ENCODE measurements around the gene CDH5.

The CDH5 gene

DNA sequence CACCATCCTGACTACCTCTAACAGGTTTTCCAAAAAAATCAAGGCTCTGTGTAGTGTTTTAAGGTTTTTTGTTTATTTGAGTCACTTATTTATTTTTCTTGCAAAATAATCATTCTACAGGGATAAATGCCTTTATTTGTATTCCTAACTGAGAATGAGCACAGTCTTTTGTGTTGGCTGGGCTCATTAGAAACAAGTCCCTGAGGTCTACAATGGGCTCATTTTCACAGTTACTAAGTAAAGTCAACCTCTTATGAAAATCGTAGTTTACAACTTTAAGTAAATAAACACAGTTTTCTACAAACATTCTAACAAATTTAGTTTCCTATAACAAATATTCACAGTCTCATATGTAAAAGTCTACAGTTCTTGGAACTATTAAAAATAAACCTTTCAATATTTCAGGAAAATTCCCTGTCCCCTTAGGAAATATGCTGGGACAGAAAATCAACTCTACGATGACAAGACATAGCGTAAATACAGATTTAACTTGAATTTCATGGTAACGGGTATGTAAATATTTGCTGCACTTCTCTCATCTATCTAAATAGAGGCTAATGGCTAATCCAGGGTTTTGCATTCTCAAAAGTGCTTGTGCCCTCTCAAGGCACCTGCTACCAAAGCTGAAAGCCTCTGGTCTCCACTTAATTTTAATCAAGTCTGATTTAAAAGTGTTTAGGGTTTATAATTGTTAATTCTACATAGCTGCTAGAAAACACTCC lies 31.5 kb upstream of the CDH5 start:
- H3K9ac ChIP-seq (ENCODE audit: low read length), result no peak overlapping the region
- H2BK120ac ChIP-seq (ENCODE audit: low read depth, low read length), result no peak overlapping the region
- H3K36me3 ChIP-seq (ENCODE audit: control insufficient read depth, insufficient read depth, low read length), result no peaks in the 10 kb centered on the region
- H4K5ac ChIP-seq (ENCODE audit: low read length), result no peak overlapping the region
- H3K27ac ChIP-seq (ENCODE audit: low read depth, low read length), result no peak overlapping the region
- WGBS (ENCODE audit: extremely low coverage, insufficient coverage, low lambda C conversion rate), result no CpG with 5 or more reads among the region's 4 CpGs
- H4K8ac ChIP-seq (ENCODE audit: low read depth, low read length), result no peak overlapping the region
- H3K23ac ChIP-seq (ENCODE audit: low read length), result no peak overlapping the region
- H3K4me3 ChIP-seq (ENCODE audit: low read length), result no peak overlapping the region
- no peak overlapping the region for H3K4me2 ChIP-seq (ENCODE audit: low read length)
- H3K79me1 ChIP-seq (ENCODE audit: low read length), result no peaks in the 10 kb centered on the region
- H2BK15ac ChIP-seq (replicated peaks; ENCODE audit: low read depth), result no peak overlapping the region
- H3K79me2 ChIP-seq (ENCODE audit: control insufficient read depth, insufficient read depth, low read length), result no peaks in the 10 kb centered on the region
- H3K18ac ChIP-seq (ENCODE audit: low read length), result no peak overlapping the region
- no peaks in the 10 kb centered on the region for H3K27me3 ChIP-seq (ENCODE audit: insufficient read depth, low read length, poor library complexity)
- H2AK5ac ChIP-seq (ENCODE audit: low read length), result no peak overlapping the region
- H3K56ac ChIP-seq (ENCODE audit: low read length), result no peak overlapping the region
- H3K4ac ChIP-seq (ENCODE audit: low read depth, low read length), result no peak overlapping the region
- no peak for DNase-seq
- H2BK5ac ChIP-seq (ENCODE audit: low read length), result no peak overlapping the region
- H3K4me1 ChIP-seq (ENCODE audit: control insufficient read depth, low read depth, low read length), result no peaks in the 10 kb centered on the region

- no peak overlapping the region for H3K4ac ChIP-seq (ENCODE audit: low read depth, low read length)
- no peak overlapping the region for H3K27ac ChIP-seq (ENCODE audit: low read depth, low read length)
- H3K23ac ChIP-seq (ENCODE audit: low read length), result no peak overlapping the region
- H3K4me1 ChIP-seq (ENCODE audit: control insufficient read depth, low read depth, low read length), result no peaks in the 10 kb centered on the region
- no peak overlapping the region for H4K5ac ChIP-seq (ENCODE audit: low read length)
- no CpG with 5 or more reads among the region's 8 CpGs for WGBS (ENCODE audit: extremely low coverage, insufficient coverage, low lambda C conversion rate)
- no peaks in the 10 kb centered on the region for H3K27me3 ChIP-seq (ENCODE audit: insufficient read depth, low read length, poor library complexity)
- H4K8ac ChIP-seq (ENCODE audit: low read depth, low read length), result no peak overlapping the region
- no peak overlapping the region for H3K56ac ChIP-seq (ENCODE audit: low read length)
- H3K79me2 ChIP-seq (ENCODE audit: control insufficient read depth, insufficient read depth, low read length), result no peaks in the 10 kb centered on the region
- H2AK5ac ChIP-seq (ENCODE audit: low read length), result no peak overlapping the region
- H3K79me1 ChIP-seq (ENCODE audit: low read length), result no peaks in the 10 kb centered on the region
- no peak for DNase-seq
- H3K4me2 ChIP-seq (ENCODE audit: low read length), result no peak overlapping the region
- no peak overlapping the region for H2BK120ac ChIP-seq (ENCODE audit: low read depth, low read length)
- no peak overlapping the region for H3K18ac ChIP-seq (ENCODE audit: low read length)
- no peak overlapping the region for H2BK5ac ChIP-seq (ENCODE audit: low read length)
- H3K36me3 ChIP-seq (ENCODE audit: control insufficient read depth, insufficient read depth, low read length), result no peaks in the 10 kb centered on the region
- H3K4me3 ChIP-seq (ENCODE audit: low read length), result no peak overlapping the region
- no peak overlapping the region for H3K9ac ChIP-seq (ENCODE audit: low read length)
- no peak overlapping the region for H2BK15ac ChIP-seq (replicated peaks; ENCODE audit: low read depth)
Observed at GRCh38 chr16:66335704-66336329, 30.7 kb upstream of the CDH5 start.

DNA sequence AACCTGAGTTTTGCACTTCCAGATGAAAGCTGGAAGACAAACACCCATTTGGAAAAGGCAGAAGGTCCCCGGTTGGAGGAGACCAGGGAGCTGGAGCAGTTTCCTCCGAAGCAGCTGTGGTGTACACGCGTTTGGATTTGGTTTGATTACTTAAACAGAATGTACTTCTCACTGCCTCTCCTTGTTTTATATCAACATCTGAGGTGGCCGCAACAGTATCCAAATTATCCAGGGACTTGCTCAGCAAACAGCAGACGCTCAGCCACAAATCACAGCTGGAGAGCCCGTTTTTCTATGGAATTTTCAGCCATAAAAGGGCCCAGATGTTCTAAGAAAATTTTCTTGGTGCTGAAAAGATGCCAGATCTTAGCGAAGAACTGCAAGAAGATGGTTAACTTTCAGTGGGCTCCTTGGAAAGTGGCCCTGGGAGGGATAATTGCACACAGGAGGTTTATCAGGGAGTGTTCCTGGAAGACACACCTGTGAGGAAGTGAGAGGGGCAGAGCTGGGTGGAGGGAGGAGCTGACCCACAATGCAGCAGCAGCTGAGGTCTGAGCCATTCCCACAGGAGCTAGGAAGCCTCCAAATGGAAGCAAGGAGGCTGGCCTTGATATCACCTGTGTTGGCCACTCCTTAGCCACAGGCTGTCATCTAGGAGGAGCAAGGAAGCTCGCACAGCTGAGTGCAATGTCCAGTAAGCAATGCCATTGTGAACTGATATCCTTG lies 28.9 kb upstream of the CDH5 start:
- Histone ChIP-seq H2BK15ac (replicated peaks; ENCODE audit: low read depth) (no peak overlapping the region), H2BK120ac (ENCODE audit: low read depth, low read length) (no peak overlapping the region), H3K27me3 (ENCODE audit: insufficient read depth, low read length, poor library complexity) (no peaks in the 10 kb centered on the region), H4K5ac (ENCODE audit: low read length) (no peak overlapping the region), H3K79me1 (ENCODE audit: low read length) (no peaks in the 10 kb centered on the region), H3K4ac (ENCODE audit: low read depth, low read length) (no peak overlapping the region), H3K36me3 (ENCODE audit: control insufficient read depth, insufficient read depth, low read length) (no peaks in the 10 kb centered on the region), H3K23ac (ENCODE audit: low read length) (no peak overlapping the region), H3K4me2 (ENCODE audit: low read length) (no peak overlapping the region), H3K56ac (ENCODE audit: low read length) (no peak overlapping the region), H3K79me2 (ENCODE audit: control insufficient read depth, insufficient read depth, low read length) (no peaks in the 10 kb centered on the region), H2BK5ac (ENCODE audit: low read length) (no peak overlapping the region), H4K8ac (ENCODE audit: low read depth, low read length) (no peak overlapping the region), H3K4me1 (ENCODE audit: control insufficient read depth, low read depth, low read length) (no peaks in the 10 kb centered on the region), H3K18ac (ENCODE audit: low read length) (no peak overlapping the region), H3K27ac (ENCODE audit: low read depth, low read length) (no peak overlapping the region), H3K9ac (ENCODE audit: low read length) (no peak overlapping the region), H2AK5ac (ENCODE audit: low read length) (no peak overlapping the region), H3K4me3 (ENCODE audit: low read length) (no peak overlapping the region)
- no CpG with 5 or more reads among the region's 9 CpGs for WGBS (ENCODE audit: extremely low coverage, insufficient coverage, low lambda C conversion rate)
- no peak for DNase-seq

- H2BK15ac ChIP-seq (replicated peaks; ENCODE audit: low read depth), result no peak overlapping the region
- peak; percentile 64 for DNase-seq
- H3K56ac ChIP-seq (ENCODE audit: low read length), result no peak overlapping the region
- H3K4ac ChIP-seq (ENCODE audit: low read depth, low read length), result no peak overlapping the region
- no peak overlapping the region for H3K27ac ChIP-seq (ENCODE audit: low read depth, low read length)
- H3K79me1 ChIP-seq (ENCODE audit: low read length), result no peaks in the 10 kb centered on the region
- no peak overlapping the region for H3K4me3 ChIP-seq (ENCODE audit: low read length)
- H3K18ac ChIP-seq (ENCODE audit: low read length), result no peak overlapping the region
- no peak overlapping the region for H2BK120ac ChIP-seq (ENCODE audit: low read depth, low read length)
- no peaks in the 10 kb centered on the region for H3K27me3 ChIP-seq (ENCODE audit: insufficient read depth, low read length, poor library complexity)
- no peak overlapping the region for H3K4me2 ChIP-seq (ENCODE audit: low read length)
- H3K9ac ChIP-seq (ENCODE audit: low read length), result no peak overlapping the region
- no peak overlapping the region for H4K5ac ChIP-seq (ENCODE audit: low read length)
- WGBS (ENCODE audit: extremely low coverage, insufficient coverage, low lambda C conversion rate), result no CpG with 5 or more reads among the region's 9 CpGs
- no peak overlapping the region for H3K23ac ChIP-seq (ENCODE audit: low read length)
- H3K36me3 ChIP-seq (ENCODE audit: control insufficient read depth, insufficient read depth, low read length), result no peaks in the 10 kb centered on the region
- H3K79me2 ChIP-seq (ENCODE audit: control insufficient read depth, insufficient read depth, low read length), result no peaks in the 10 kb centered on the region
- no peak overlapping the region for H2AK5ac ChIP-seq (ENCODE audit: low read length)
- H2BK5ac ChIP-seq (ENCODE audit: low read length), result no peak overlapping the region
- H4K8ac ChIP-seq (ENCODE audit: low read depth, low read length), result no peak overlapping the region
- no peaks in the 10 kb centered on the region for H3K4me1 ChIP-seq (ENCODE audit: control insufficient read depth, low read depth, low read length)
Observed at GRCh38 chr16:66342294-66342900, 24.1 kb upstream of the CDH5 start.

DNA sequence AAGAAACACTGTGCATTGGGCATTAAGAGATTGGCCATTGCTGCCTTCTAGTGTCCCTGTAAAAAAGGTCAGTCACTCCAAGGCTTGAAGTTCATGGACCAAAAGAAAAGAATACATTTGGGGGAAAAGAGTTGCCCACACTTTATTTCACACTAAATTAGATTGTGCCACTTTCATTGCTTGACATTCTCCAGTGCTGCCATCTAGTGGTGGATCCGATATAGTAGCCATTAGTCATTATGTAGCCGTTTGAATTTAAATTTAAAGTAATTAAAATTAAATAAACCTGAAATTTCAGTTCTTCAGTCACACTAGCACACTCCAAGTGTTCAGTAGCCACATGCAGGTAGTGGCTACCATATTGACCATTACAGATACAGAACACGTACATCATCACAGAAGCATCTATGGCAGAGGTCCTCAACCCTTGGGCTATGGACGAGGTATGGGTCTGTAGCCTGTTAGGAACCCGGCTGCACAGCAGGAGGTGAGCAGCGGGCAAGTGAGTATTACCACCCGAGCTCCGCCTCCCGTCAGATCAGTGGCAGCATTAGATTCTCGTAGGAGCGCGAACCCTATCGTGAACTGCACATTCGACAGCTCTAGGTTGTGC lies 21.9 kb upstream of the CDH5 start:
- no peaks in the 10 kb centered on the region for H3K27me3 ChIP-seq (ENCODE audit: insufficient read depth, low read length, poor library complexity)
- H3K18ac ChIP-seq (ENCODE audit: low read length), result no peak overlapping the region
- no CpG with 5 or more reads among the region's 14 CpGs for WGBS (ENCODE audit: extremely low coverage, insufficient coverage, low lambda C conversion rate)

More for the DNA sequence above, 21.9 kb upstream of the CDH5 start:
- Histone ChIP-seq H3K9ac (ENCODE audit: low read length) (no peak overlapping the region), H3K4me2 (ENCODE audit: low read length) (no peak overlapping the region), H2BK120ac (ENCODE audit: low read depth, low read length) (no peak overlapping the region), H2BK5ac (ENCODE audit: low read length) (no peak overlapping the region), H3K79me2 (ENCODE audit: control insufficient read depth, insufficient read depth, low read length) (no peaks in the 10 kb centered on the region), H3K4ac (ENCODE audit: low read depth, low read length) (no peak overlapping the region), H3K36me3 (ENCODE audit: control insufficient read depth, insufficient read depth, low read length) (no peaks in the 10 kb centered on the region), H3K4me3 (ENCODE audit: low read length) (no peak overlapping the region), H3K79me1 (ENCODE audit: low read length) (no peaks in the 10 kb centered on the region), H4K8ac (ENCODE audit: low read depth, low read length) (no peak overlapping the region), H3K27ac (ENCODE audit: low read depth, low read length) (no peak overlapping the region), H3K56ac (ENCODE audit: low read length) (no peak overlapping the region), H2AK5ac (ENCODE audit: low read length) (no peak overlapping the region), H3K4me1 (ENCODE audit: control insufficient read depth, low read depth, low read length) (no peaks in the 10 kb centered on the region), H3K23ac (ENCODE audit: low read length) (no peak overlapping the region), H2BK15ac (replicated peaks; ENCODE audit: low read depth) (no peak overlapping the region), H4K5ac (ENCODE audit: low read length) (no peak overlapping the region)
- DNase-seq, result no peak

Measured in mesendoderm (in vitro differentiated cells).